ENCODE results near the gene COA4. TPM values are rescaled to one million over a fixed set of nuclear protein-coding genes. Genes with fewer than 3 reads are reported as not detected.

COA4 gene
- total and polyA plus RNA-seq, 9 donors = 47.6 to 72.5 (median 55.7) TPM

DNA sequence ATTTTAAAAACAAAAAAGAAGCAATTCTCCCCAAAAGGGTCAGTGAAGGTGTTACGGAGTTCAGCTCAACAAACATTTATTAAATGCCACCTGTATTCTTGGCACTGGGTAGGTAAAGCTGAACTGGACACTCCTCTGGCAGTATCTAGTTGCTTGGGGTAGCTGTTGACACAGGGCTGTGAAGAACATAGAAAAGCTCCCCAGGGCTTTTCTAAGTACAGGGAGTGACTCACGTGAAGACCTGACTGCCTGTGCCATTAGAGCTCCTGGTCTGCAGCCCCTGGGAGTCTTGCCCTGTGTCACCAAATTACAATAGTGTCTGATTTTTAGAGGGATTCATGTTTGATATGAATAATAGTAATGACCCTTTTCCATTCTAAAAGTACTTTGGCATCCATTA, 43.6 kb downstream of the COA4 start:
- no peak overlapping the region for H3K4me3 ChIP-seq
- no peaks in the 10 kb centered on the region for H3K27me3 ChIP-seq
- no peaks in the 10 kb centered on the region for H3K4me1 ChIP-seq (ENCODE audit: insufficient read depth)
- no peak for DNase-seq
- intact Hi-C loops (cut with DNase I) = no loop called here
- 85 to 93% (median 88%) methylated on average over 2 of the region's 2 CpGs for WGBS, 3 donors
- no peaks in the 10 kb centered on the region for H3K36me3 ChIP-seq
- TF ChIP-seq POLR2A (IDR thresholded peaks at IDR 0.05) (no peak), EP300 (IDR thresholded peaks at IDR 0.05) (no peak)
- TF ChIP-seq, protein P1, sequence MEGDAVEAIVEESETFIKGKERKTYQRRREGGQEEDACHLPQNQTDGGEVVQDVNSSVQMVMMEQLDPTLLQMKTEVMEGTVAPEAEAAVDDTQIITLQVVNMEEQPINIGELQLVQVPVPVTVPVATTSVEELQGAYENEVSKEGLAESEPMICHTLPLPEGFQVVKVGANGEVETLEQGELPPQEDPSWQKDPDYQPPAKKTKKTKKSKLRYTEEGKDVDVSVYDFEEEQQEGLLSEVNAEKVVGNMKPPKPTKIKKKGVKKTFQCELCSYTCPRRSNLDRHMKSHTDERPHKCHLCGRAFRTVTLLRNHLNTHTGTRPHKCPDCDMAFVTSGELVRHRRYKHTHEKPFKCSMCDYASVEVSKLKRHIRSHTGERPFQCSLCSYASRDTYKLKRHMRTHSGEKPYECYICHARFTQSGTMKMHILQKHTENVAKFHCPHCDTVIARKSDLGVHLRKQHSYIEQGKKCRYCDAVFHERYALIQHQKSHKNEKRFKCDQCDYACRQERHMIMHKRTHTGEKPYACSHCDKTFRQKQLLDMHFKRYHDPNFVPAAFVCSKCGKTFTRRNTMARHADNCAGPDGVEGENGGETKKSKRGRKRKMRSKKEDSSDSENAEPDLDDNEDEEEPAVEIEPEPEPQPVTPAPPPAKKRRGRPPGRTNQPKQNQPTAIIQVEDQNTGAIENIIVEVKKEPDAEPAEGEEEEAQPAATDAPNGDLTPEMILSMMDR (IDR thresholded peaks at IDR 0.05) = no peak
- no peaks in the 10 kb centered on the region for H3K9me3 ChIP-seq
- H3K27ac ChIP-seq = no peak overlapping the region

DNA sequence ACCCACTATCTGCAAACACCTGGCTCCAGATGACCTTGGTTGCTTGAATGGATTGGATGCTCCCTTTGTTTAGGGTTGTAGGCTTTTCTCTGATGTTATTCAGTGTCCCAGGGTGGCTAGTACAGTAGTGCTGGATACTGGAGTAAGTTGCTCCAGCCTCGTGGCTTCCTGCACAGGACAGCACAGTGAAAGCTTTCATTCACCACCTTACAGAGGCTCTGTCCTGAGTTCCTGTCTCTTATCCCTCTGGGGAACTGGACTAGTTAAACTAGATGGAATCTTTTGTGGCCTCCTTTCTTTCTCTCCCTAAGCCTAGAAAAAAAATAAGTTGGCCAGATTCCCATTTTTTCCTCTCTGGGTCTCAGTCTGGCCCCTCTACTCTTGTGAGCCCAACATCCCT, 46.4 kb downstream of the COA4 start:
- no peaks in the 10 kb centered on the region for H3K9me3 ChIP-seq
- H3K27me3 ChIP-seq = no peaks in the 10 kb centered on the region
- H3K27ac ChIP-seq = no peak overlapping the region
- H3K4me1 ChIP-seq (ENCODE audit: insufficient read depth) = no peaks in the 10 kb centered on the region
- TF ChIP-seq, protein P1 (IDR thresholded peaks at IDR 0.05) = no peak
- TF ChIP-seq EP300 (IDR thresholded peaks at IDR 0.05) (no peak), POLR2A (IDR thresholded peaks at IDR 0.05) (no peak)
- WGBS, 3 donors = 70 to 95% (median 75%) methylated on average over 1 of the region's 1 CpG
- H3K36me3 ChIP-seq = no peaks in the 10 kb centered on the region
- DNase-seq = no peak
- intact Hi-C loops (cut with DNase I) = no loop called here
- H3K4me3 ChIP-seq = no peak overlapping the region

Other genes with a start within 250 kb of the COA4 start
- gene PLEKHB1, start 230.3 kb downstream of the COA4 start, total RNA-seq = 10 to 100 TPM in 3 of 7 donors, 1 to 10 TPM in 4; 2.5 to 41.6 (median 8.3) TPM
- gene PLEKHB1, start 230.3 kb downstream of the COA4 start, polyA plus RNA-seq = 1 to 10 TPM; 1.4 to 9.6 TPM
- gene RAB6A, start 115.8 kb downstream of the COA4 start, total RNA-seq = 100 to 1,000 TPM in 5 of 7 donors, 10 to 100 TPM in 2; 96.5 to 128 (median 102) TPM
- 100 to 1,000 TPM in 1 of 2 donors, 10 to 100 TPM in 1; 55.9 to 127 TPM for gene RAB6A, start 115.8 kb downstream of the COA4 start, polyA plus RNA-seq
- 10 to 100 TPM; 18.7 to 32.9 (median 26.3) TPM for gene MRPL48, start 89.0 kb downstream of the COA4 start, total RNA-seq
- 10 to 100 TPM; 30.4 to 33.4 TPM for gene MRPL48, start 89.0 kb downstream of the COA4 start, polyA plus RNA-seq
- gene PAAF1, start 153 bp upstream of the COA4 start, total RNA-seq = 10 to 100 TPM in 6 of 7 donors, 1 to 10 TPM in 1; 9.5 to 28.7 (median 18.3) TPM
- 10 to 100 TPM; 17.4 to 48.0 TPM for gene PAAF1, start 153 bp upstream of the COA4 start, polyA plus RNA-seq
- gene DNAJB13, start 74.2 kb upstream of the COA4 start, total RNA-seq = 10 to 100 TPM in 1 of 7 donors, 1 to 10 TPM in 3, under 1 TPM in 2, not detected in 1; 0.48 to 23.3 (median 2.5) TPM
- under 1 TPM in 1 of 2 donors, not detected in 1; 0.36 TPM for gene DNAJB13, start 74.2 kb upstream of the COA4 start, polyA plus RNA-seq
- 10 to 100 TPM in 5 of 7 donors, 1 to 10 TPM in 2; 3.7 to 86.9 (median 16.5) TPM for gene UCP2, start 106.0 kb upstream of the COA4 start, total RNA-seq
- gene UCP2, start 106.0 kb upstream of the COA4 start, polyA plus RNA-seq = 10 to 100 TPM in 1 of 2 donors, 1 to 10 TPM in 1; 4.9 to 31.5 TPM
- gene UCP3, start 132.2 kb upstream of the COA4 start, total RNA-seq = 1 to 10 TPM in 5 of 7 donors, under 1 TPM in 2; 0.72 to 2.2 (median 1.2) TPM
- under 1 TPM; 0.70 to 0.84 TPM for gene UCP3, start 132.2 kb upstream of the COA4 start, polyA plus RNA-seq